ENCODE data around the gene ATXN2. TPM values are rescaled to one million over a fixed set of nuclear protein-coding genes. Genes with fewer than 3 reads are reported as not detected.

The ATXN2 gene
- total RNA-seq, 1 experiment from 2014 or later, result 56.3 TPM

DNA sequence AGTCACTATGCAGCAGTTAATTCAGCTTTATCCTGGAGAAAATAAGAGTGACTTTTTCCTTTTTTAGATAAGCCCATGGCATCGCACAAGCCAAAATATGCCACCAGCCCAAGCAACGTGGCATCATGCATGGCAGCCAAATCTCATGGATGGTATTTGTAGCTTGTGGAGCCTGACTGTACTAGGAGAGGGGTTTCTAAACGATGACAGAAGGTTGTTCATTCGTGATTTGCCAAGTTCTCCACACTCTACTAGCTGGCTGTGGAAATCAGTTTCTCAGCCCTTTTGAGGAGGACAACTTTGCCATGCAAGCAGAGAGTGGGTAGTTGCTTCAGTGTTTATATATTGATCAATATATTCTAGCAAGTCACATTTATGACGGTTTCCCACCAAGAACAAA lies 41.4 kb upstream of the ATXN2 start:
- TF ChIP-seq, protein P1, sequence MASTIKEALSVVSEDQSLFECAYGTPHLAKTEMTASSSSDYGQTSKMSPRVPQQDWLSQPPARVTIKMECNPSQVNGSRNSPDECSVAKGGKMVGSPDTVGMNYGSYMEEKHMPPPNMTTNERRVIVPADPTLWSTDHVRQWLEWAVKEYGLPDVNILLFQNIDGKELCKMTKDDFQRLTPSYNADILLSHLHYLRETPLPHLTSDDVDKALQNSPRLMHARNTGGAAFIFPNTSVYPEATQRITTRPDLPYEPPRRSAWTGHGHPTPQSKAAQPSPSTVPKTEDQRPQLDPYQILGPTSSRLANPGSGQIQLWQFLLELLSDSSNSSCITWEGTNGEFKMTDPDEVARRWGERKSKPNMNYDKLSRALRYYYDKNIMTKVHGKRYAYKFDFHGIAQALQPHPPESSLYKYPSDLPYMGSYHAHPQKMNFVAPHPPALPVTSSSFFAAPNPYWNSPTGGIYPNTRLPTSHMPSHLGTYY (CRISPR knock-in tag; IDR thresholded peaks at IDR 0.05), result no peak
- TF ChIP-seq, protein P2, sequence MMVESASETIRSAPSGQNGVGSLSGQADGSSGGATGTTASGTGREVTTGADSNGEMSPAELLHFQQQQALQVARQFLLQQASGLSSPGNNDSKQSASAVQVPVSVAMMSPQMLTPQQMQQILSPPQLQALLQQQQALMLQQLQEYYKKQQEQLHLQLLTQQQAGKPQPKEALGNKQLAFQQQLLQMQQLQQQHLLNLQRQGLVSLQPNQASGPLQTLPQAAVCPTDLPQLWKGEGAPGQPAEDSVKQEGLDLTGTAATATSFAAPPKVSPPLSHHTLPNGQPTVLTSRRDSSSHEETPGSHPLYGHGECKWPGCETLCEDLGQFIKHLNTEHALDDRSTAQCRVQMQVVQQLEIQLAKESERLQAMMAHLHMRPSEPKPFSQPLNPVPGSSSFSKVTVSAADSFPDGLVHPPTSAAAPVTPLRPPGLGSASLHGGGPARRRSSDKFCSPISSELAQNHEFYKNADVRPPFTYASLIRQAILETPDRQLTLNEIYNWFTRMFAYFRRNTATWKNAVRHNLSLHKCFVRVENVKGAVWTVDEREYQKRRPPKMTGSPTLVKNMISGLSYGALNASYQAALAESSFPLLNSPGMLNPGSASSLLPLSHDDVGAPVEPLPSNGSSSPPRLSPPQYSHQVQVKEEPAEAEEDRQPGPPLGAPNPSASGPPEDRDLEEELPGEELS (CRISPR knock-in tag; IDR thresholded peaks at IDR 0.05), result no peak
- TF ChIP-seq TEAD4 (CRISPR knock-in tag; IDR thresholded peaks at IDR 0.05) (no peak), ZNF138 (CRISPR knock-in tag; conservative IDR thresholded peaks at IDR 0.05) (no peak), FOXP1 (CRISPR knock-in tag; IDR thresholded peaks at IDR 0.05; ENCODE audit: borderline replicate concordance) (no peak)
- ChIA-PET POLR2A (no interaction called here), CTCF (no interaction called here)
- ATAC-seq (no peak), DNase-seq (ENCODE audit: low spot score) (no peak)
- Mint-ChIP-seq H3K4me3 (no peak overlapping the region), H3K27ac (peak overlapping the region; percentile 45; the same call in 1 of the 2 replicates), H3K27me3 (ENCODE audit: low read depth) (no peaks in the 10 kb centered on the region), H3K9me3 (no peaks in the 10 kb centered on the region), H3K4me1 (peaks cover 18% of the 10 kb centered on the region), H3K36me3 (peaks cover 23% of the 10 kb centered on the region)

DNA sequence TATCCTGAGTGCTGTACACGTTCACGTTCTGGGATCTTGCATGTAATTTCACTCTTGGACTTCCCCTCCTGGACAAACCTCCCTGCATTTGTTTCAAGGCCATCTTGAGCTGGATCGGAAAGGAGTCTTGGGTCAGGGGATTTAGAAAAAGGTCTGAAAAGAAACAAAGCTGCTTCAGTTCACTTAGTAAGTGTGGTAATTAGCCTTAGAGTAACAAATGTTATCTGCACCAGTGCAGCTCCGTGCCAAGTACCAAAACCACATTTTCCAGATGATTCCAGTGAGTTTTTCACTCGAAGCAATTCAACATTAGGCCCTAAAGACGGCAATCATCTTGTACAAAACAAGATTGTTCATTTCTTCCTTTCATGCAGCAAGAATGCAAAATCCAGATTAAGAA lies 39.4 kb upstream of the ATXN2 start:
- ATAC-seq (no peak), DNase-seq (ENCODE audit: low spot score) (no peak)
- TF ChIP-seq, protein P3, sequence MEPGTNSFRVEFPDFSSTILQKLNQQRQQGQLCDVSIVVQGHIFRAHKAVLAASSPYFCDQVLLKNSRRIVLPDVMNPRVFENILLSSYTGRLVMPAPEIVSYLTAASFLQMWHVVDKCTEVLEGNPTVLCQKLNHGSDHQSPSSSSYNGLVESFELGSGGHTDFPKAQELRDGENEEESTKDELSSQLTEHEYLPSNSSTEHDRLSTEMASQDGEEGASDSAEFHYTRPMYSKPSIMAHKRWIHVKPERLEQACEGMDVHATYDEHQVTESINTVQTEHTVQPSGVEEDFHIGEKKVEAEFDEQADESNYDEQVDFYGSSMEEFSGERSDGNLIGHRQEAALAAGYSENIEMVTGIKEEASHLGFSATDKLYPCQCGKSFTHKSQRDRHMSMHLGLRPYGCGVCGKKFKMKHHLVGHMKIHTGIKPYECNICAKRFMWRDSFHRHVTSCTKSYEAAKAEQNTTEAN (CRISPR knock-in tag; IDR thresholded peaks at IDR 0.05), result no peak
- TF ChIP-seq, protein P4, sequence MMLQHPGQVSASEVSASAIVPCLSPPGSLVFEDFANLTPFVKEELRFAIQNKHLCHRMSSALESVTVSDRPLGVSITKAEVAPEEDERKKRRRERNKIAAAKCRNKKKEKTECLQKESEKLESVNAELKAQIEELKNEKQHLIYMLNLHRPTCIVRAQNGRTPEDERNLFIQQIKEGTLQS (CRISPR knock-in tag; conservative IDR thresholded peaks at IDR 0.05), result no peak
- no peak for TF ChIP-seq TEAD4 (CRISPR knock-in tag; IDR thresholded peaks at IDR 0.05)
- TF ChIP-seq, protein P5, sequence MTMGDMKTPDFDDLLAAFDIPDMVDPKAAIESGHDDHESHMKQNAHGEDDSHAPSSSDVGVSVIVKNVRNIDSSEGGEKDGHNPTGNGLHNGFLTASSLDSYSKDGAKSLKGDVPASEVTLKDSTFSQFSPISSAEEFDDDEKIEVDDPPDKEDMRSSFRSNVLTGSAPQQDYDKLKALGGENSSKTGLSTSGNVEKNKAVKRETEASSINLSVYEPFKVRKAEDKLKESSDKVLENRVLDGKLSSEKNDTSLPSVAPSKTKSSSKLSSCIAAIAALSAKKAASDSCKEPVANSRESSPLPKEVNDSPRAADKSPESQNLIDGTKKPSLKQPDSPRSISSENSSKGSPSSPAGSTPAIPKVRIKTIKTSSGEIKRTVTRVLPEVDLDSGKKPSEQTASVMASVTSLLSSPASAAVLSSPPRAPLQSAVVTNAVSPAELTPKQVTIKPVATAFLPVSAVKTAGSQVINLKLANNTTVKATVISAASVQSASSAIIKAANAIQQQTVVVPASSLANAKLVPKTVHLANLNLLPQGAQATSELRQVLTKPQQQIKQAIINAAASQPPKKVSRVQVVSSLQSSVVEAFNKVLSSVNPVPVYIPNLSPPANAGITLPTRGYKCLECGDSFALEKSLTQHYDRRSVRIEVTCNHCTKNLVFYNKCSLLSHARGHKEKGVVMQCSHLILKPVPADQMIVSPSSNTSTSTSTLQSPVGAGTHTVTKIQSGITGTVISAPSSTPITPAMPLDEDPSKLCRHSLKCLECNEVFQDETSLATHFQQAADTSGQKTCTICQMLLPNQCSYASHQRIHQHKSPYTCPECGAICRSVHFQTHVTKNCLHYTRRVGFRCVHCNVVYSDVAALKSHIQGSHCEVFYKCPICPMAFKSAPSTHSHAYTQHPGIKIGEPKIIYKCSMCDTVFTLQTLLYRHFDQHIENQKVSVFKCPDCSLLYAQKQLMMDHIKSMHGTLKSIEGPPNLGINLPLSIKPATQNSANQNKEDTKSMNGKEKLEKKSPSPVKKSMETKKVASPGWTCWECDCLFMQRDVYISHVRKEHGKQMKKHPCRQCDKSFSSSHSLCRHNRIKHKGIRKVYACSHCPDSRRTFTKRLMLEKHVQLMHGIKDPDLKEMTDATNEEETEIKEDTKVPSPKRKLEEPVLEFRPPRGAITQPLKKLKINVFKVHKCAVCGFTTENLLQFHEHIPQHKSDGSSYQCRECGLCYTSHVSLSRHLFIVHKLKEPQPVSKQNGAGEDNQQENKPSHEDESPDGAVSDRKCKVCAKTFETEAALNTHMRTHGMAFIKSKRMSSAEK (CRISPR knock-in tag; IDR thresholded peaks at IDR 0.05; ENCODE audit: borderline replicate concordance), result no peak
- TF ChIP-seq, protein P6, sequence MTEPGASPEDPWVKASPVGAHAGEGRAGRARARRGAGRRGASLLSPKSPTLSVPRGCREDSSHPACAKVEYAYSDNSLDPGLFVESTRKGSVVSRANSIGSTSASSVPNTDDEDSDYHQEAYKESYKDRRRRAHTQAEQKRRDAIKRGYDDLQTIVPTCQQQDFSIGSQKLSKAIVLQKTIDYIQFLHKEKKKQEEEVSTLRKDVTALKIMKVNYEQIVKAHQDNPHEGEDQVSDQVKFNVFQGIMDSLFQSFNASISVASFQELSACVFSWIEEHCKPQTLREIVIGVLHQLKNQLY (CRISPR knock-in tag; IDR thresholded peaks at IDR 0.05), result no peak
- no peak for TF ChIP-seq ZNF423 (CRISPR knock-in tag; IDR thresholded peaks at IDR 0.05)
- TF ChIP-seq, protein P7, sequence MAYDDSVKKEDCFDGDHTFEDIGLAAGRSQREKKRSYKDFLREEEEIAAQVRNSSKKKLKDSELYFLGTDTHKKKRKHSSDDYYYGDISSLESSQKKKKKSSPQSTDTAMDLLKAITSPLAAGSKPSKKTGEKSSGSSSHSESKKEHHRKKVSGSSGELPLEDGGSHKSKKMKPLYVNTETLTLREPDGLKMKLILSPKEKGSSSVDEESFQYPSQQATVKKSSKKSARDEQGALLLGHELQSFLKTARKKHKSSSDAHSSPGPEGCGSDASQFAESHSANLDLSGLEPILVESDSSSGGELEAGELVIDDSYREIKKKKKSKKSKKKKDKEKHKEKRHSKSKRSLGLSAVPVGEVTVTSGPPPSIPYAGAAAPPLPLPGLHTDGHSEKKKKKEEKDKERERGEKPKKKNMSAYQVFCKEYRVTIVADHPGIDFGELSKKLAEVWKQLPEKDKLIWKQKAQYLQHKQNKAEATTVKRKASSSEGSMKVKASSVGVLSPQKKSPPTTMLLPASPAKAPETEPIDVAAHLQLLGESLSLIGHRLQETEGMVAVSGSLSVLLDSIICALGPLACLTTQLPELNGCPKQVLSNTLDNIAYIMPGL (CRISPR knock-in tag; IDR thresholded peaks at IDR 0.05), result no peak
- TF ChIP-seq, protein P8, sequence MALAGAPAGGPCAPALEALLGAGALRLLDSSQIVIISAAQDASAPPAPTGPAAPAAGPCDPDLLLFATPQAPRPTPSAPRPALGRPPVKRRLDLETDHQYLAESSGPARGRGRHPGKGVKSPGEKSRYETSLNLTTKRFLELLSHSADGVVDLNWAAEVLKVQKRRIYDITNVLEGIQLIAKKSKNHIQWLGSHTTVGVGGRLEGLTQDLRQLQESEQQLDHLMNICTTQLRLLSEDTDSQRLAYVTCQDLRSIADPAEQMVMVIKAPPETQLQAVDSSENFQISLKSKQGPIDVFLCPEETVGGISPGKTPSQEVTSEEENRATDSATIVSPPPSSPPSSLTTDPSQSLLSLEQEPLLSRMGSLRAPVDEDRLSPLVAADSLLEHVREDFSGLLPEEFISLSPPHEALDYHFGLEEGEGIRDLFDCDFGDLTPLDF (CRISPR knock-in tag; IDR thresholded peaks at IDR 0.05), result no peak
- no peak for TF ChIP-seq EMX1 (CRISPR knock-in tag; IDR thresholded peaks at IDR 0.05)
- Mint-ChIP-seq H3K4me1 (peaks cover 22% of the 10 kb centered on the region), H3K27ac (peak overlapping the region; percentile 62), H3K36me3 (peaks cover 10% of the 10 kb centered on the region), H3K4me3 (no peak overlapping the region), H3K9me3 (no peaks in the 10 kb centered on the region), H3K27me3 (ENCODE audit: low read depth) (no peaks in the 10 kb centered on the region)
- ChIA-PET CTCF (no interaction called here), POLR2A (no interaction called here)

Data from WTC11 (cell line).